GM19238 (cell line): Measurements from ENCODE around the gene PTRHD1.
"Not testable (repeated sequence)": the region's sequence is repeated elsewhere in the genome, so short reads cannot be mapped to it uniquely, and the experiment has no call there.

Source experiments
- DNase-seq: peaks from one replicate; pipeline ENCODE4 v3.0.0; 2011; ENCODE audit warnings: low spot score; ENCODE audit not compliant: insufficient read length

The PTRHD1 gene

GRCh38 chr2:24792874-24793760 lies at the start of gene PTRHD1, which contains the start of gene CENPO:
Gene PTRHD1, minus strand, starts transcription at chr2:24793391. Its CDS starts 14 bp downstream, at chr2:24793377.
Gene CENPO, plus strand, starts transcription at chr2:24793425. Its CDS starts 495 bp downstream, at chr2:24793920.
- peak; percentile 86 for DNase-seq

- DNase-seq, result no peak
Measured at GRCh38 chr2:24842081-24843050, 49.2 kb upstream of the PTRHD1 start.

- DNase-seq, result no peak
Measured at GRCh38 chr2:24840962-24841945, 48.1 kb upstream of the PTRHD1 start.

- DNase-seq, result no peak
Measured at GRCh38 chr2:24840164-24840869, 47.1 kb upstream of the PTRHD1 start.

- DNase-seq, result no peak
Measured at GRCh38 chr2:24839729-24840128, 46.5 kb upstream of the PTRHD1 start.

- no peak for DNase-seq
Measured at GRCh38 chr2:24838541-24838940, 45.4 kb upstream of the PTRHD1 start.

- no peak for DNase-seq
Measured at GRCh38 chr2:24837996-24838513, 44.9 kb upstream of the PTRHD1 start.

GRCh38 chr2:24836706-24837105 lies 43.5 kb upstream of the PTRHD1 start:
- DNase-seq, result no peak

GRCh38 chr2:24836206-24836605 lies 43.0 kb upstream of the PTRHD1 start:
- DNase-seq, result no peak

- DNase-seq, result not testable (repeated sequence)
Measured at GRCh38 chr2:24835411-24835810, 42.2 kb upstream of the PTRHD1 start.

- no peak for DNase-seq
Measured at GRCh38 chr2:24834733-24835395, 41.7 kb upstream of the PTRHD1 start.

GRCh38 chr2:24833821-24834732 lies 40.9 kb upstream of the PTRHD1 start:
- DNase-seq, result no peak

- DNase-seq, result no peak
Measured at GRCh38 chr2:24832931-24833701, 39.9 kb upstream of the PTRHD1 start.

- no peak for DNase-seq
Measured at GRCh38 chr2:24832521-24832920, 39.3 kb upstream of the PTRHD1 start.

- DNase-seq, result no peak
Measured at GRCh38 chr2:24832073-24832461, 38.9 kb upstream of the PTRHD1 start.

GRCh38 chr2:24831221-24832072 lies 38.3 kb upstream of the PTRHD1 start:
- no peak for DNase-seq

- no peak for DNase-seq
Measured at GRCh38 chr2:24830786-24831185, 37.6 kb upstream of the PTRHD1 start.
